GM18498 (cell line): ENCODE data around the gene PDE4D.

ENCODE experiments used
- ATAC-seq: cut with Tn5 transposase; IDR thresholded peaks from one replicate; pipeline ENCODE4 v1.9.1; 2021; ENCODE audit warnings: mild to moderate bottlenecking, moderate library complexity; ENCODE audit not compliant: unreplicated experiment

PDE4D gene

GRCh38 chr5:59039296-59040023, 854.1 kb downstream of the PDE4D start:
- ATAC-seq: peak; percentile 76

- ATAC-seq: peak; percentile 45
Observed at GRCh38 chr5:59038798-59039295, 854.7 kb downstream of the PDE4D start.

GRCh38 chr5:59037941-59038797, 855.4 kb downstream of the PDE4D start:
- ATAC-seq: no peak

DNA sequence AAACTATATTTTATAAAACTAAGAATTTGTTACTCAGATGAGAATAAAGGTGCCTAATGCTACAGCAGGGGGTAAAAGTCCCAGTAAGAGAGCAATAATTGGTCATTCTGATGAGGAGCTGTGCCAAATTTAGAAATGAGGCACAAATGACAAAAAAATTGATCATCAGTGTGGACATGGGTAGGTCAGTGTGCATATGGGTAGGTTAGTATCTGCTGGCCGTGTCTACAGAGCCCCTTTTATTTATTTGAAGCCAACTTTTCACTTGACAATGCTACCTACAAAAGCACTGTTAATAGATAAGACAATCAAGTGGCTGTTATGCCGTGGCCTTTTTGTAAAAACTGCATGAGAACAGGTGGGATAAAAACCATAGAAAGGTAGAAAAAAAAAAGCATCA, 856.1 kb downstream of the PDE4D start:
- ATAC-seq: no peak

DNA sequence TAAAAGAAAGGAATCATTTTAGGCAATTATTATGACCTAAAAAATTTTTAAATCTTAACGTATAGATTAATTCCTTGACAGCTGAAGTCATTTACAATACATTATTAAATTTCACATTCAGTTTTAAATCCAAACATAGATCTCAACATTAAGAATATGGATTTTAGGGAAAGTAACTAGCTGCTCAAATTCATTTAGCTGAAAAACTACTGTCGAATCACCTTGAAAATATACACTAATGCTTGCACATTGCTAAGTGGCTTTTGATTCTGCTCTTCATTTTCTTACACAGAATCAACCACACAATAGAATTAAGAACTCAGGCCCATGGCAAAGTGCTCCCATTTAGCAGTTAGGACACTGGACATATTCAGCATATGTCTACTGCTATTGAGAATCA, 856.5 kb downstream of the PDE4D start:
- no peak for ATAC-seq

DNA sequence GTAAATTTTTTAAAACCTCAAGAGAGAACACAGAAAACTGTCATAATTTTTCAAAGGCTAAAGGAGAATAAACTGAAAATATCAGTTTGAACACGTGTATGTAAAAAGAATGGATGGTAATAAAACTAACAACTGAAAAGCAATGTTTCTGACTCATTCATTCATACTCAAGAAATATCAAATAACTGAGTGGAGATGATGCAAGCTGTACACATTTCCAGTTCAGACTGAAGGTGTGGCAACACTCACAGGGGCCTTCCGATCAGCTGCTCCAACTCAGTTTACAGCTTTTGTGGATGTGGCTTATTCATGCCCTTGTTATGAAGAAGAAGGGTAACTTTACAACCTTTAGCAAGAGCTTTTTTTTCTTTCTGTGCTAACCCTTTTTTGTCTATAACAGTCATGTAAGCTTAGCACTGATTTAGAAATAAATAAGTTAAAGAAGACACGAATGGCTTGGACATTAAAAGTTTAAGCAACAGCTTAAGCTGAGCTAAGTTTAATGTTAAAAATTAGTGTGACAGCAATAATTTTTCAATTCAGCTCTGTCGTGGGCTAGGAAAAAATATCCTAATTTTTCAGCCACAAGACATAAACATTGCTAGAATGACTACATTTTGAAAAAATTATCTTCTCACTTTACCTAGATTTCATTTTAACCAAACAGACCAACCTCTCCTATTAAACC, 857.1 kb downstream of the PDE4D start:
- ATAC-seq: no peak

DNA sequence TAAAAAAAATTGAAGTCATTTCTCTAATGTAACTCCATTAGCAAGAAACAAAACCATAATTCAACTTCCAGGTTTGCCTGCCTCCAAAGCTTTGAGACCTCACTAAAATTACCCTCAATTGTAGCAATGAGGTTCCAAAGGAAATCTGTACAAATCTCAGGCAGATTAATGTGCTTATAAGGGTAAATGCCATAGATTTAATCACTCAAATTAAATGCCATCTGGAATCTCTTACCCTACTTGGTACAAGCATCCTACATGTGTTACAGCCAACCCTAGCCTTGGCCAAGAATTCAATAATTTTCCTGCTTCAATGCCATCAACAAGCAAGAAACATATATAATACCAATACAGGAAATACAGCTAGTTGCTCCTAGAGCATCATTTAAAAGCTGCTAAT, 857.8 kb downstream of the PDE4D start:
- no peak for ATAC-seq

DNA sequence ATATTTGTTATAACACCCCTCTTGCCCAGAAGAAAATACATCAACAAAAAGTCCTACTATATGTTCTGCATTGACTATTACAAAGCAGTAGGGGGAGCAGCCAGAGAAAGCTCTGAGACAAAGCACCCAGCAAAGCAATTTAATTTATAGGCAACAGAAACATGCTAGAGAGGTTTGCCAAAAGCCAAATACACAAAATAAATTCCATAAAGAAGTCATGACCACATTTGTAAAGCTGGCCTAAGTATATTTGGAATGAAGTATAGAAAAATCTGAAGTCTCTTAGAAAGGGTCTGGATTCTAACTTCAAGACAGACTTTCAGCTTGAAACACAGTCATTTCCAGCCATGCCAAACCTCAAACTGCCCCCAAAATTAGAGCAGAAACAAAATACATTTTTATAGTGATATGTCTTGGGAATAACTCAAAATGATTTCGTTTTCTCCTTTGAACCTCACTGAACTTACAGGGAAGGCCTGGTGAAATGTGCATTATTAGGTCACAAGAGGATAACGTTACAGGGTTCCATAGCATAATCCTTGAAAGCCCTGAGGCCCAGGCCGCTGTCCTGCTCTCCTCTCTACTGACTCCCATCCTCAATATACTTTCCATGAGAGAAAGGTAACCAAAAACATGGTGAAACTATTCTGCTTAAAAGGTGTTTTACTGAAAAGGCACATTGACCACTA, 858.9 kb downstream of the PDE4D start:
- peak; percentile 43 for ATAC-seq

DNA sequence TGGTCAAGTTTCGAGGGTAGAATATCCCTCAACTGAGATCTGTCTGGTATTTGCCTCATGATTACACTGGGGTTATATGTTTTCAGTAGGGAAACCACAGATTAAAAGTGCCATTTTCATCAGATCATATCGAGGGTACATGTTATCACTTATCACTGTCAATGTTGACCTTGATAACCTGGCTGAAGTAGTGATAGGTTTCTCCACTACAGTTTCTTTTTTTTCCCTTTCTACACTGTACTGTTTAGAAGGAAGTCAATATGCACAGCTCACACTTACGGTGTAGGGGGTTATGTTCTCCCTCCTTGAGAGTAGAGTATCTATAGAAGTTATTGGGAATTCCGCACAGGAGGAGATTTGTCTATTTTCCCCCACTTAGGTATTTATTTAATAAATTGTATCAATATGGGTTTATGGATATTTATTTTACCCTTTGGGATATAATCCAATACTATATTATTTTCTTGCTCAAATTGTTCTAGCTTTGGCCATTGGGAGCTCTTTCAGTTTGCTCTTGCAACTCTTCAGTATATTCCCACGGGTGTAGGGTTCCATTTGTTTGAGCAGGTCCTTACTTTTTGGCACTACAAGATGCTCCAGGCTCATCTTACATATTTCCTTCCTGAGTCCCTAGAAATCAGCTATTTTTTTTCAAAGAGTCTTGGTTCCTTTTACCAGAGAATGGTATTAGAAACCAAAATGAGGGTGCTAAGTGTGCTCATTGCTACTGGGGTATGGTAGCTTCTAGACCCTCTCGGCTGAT, 866.2 kb downstream of the PDE4D start:
- no peak for ATAC-seq

- no peak for ATAC-seq
Observed at GRCh38 chr5:59025734-59026133, 867.8 kb downstream of the PDE4D start.

DNA sequence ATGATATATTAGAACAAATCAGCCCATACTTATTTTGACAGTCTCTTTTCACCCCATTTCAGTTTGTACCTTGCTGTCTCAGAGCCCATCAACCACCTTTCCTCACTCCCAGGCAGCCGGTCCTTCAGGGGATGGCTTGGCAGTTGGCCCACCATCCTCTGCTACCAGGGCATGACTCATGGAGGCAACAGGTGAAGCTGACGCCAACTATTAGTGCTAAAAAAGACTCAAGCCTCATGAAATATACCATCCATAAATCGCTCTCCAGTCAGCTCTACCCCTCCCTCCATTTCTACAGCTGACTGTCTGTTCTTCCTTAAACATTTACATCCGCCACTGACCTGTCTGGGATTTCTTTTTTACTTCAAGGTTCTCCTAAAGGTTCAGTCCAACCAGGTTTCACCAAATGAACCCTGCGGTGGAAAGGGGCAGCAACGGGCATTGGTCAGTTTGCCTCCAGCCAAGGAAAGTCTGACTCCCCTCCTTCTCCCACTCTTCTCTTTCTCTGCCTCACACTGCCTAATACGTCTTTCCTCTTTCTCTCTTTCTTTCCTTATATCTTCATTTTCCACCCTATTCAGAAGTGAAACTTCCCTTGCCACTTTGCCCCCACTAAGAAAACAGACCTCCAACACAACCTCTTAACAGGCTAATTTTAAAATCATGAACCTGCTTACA, 871.5 kb downstream of the PDE4D start:
- ATAC-seq: no peak

- ATAC-seq: no peak
Observed at GRCh38 chr5:59021286-59021673, 872.2 kb downstream of the PDE4D start.

GRCh38 chr5:59020611-59021285, 872.8 kb downstream of the PDE4D start:
- no peak for ATAC-seq

- no peak for ATAC-seq
Observed at GRCh38 chr5:59019078-59019477, 874.4 kb downstream of the PDE4D start.

GRCh38 chr5:59016925-59017324, 876.6 kb downstream of the PDE4D start:
- ATAC-seq: no peak

- peak; percentile 70 for ATAC-seq
Observed at GRCh38 chr5:59008816-59009473, 884.6 kb downstream of the PDE4D start.

GRCh38 chr5:59007460-59008063, 886.0 kb downstream of the PDE4D start:
- no peak for ATAC-seq
